Body of pancreas (tissue), 4 donors: Measurements from ENCODE around the gene C14orf93. TPM values are rescaled to one million over a fixed set of nuclear protein-coding genes. Genes with fewer than 3 reads are reported as not detected.

ENCODE experiments used
- ATAC-seq: fragments of 150-250 bp; one replicate; pipeline ENCODE4 v1.9.1; 2016
- DNase-seq, 4 donors: peaks; one replicate each; pipeline ENCODE4 v3.0.0-alpha.2; 2019
- H3K27ac ChIP-seq, 4 donors: fragments of 200-600 bp; sonication (generic); 1 replicate in 3 of 4; 2 replicates in 1 of 4; pipeline versions ENCODE4 v1.5.1 to v1.6.1; 2016 to 2019; ENCODE audit warnings: mild to moderate bottlenecking in 1 of 4, mixed read lengths in 1 of 4, moderate library complexity in 1 of 4
- H3K27me3 ChIP-seq, 2 donors: fragments of 200-600 bp; sonication (generic); one replicate each; pipeline ENCODE4 v1.6.0; 2016; ENCODE audit warnings: mild to moderate bottlenecking in 1 of 2
- H3K36me3 ChIP-seq, 2 donors: fragments of 200-600 bp; sonication (generic); replicated peaks in 1 of 2; 2 replicates each; pipeline ENCODE4 v1.5.1; 2016; ENCODE audit warnings: low read depth in 2 of 2; ENCODE audit not compliant: insufficient read depth in 1 of 2
- H3K4me1 ChIP-seq: fragments of 200-600 bp; sonication (generic); one replicate; pipeline ENCODE4 v1.6.0; 2016
- H3K4me3 ChIP-seq, 2 donors: fragments of 200-600 bp; sonication (generic); 1 replicate in 1 of 2; 2 replicates in 1 of 2; pipeline ENCODE4 v1.5.1; 2016 to 2019
- H3K9me3 ChIP-seq, 3 donors: fragments of 200-600 bp; sonication (generic); 1 replicate in 2 of 3; 2 replicates in 1 of 3; pipeline ENCODE4 v1.5.1; 2016
- POLR2A ChIP-seq, 3 donors: fragments of 450-650 bp; IDR thresholded peaks; one replicate each; pipeline ENCODE4 v1.6.1; 2016; ENCODE audit warnings: antibody characterized with exemption in 3 of 3, mild to moderate bottlenecking in 2 of 3
- WGBS, 2 donors: methylation state at CpG; one replicate each; pipeline ENCODE4 v1.1.5; 2017; 5-methylcytosine and 5-hydroxymethylcytosine counted together
- intact Hi-C: fragments of 100-400 bp; cut with DNase I; formaldehyde crosslinking; loops from one replicate; pipeline ENCODE4 v1.15.1; 2023
- total RNA-seq, 2 donors: library from RNA; depleted of rRNA; stranded (reverse); fragments of >200 nt; gene quantifications; one replicate each; pipeline ENCODE4 v1.1.0, GENCODE V29; 2016
- TF ChIP-seq, protein P1 (sequence below), 7 experiments: fragments of 450-650 bp in 4 of 7; fragments of 200-600 bp in 3 of 7; sonication (generic) in 3 of 7; IDR thresholded peaks; one replicate each; pipeline ENCODE4 v1.5.1; 2016 to 2019; ENCODE audit warnings: antibody characterized with exemption in 7 of 7

C14orf93 gene
- total RNA-seq, 2 donors from 2014 or later: 4.0 to 11.2 TPM

DNA sequence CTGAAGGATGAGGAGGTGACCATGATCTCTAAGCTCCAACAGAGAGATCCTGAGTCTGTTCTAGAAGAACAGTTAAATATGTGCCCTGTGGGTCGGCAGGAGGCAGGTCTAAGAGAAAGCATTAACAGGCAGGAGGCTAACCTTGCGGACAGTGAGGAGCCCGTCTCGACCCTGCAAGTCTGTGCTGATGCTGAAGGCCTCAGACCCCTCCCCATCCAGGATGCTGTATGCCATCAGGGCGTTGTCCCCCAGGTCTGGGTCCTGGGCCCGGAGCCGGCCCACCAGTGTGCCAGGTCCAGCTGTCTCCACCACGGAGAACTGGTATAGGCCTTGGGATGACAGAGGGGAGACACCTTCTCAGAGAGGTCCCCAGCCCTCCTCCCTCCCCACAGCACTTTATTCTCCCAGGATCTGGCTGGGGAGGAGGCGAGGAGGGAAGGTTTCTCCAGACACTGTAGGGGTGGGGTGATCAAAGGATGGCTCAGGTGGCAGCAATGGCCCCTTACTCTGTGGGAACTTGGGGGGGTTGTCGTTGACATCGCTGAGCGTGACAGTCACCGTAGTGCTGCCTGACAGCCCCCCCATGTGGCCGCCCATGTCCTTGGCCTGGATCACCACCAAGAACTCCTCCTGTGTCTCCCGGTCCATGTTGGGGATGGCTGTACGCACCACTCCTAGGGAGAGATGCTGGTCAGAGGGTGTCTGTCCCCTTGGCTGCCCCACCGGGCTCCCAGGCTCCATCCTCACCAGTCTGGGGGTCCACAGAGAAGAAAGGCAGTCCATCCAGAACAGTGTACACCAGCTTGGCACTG, 44.3 kb upstream of the C14orf93 start:
- no peak for ATAC-seq
- peaks cover 0 to 1% of the 10 kb centered on the region in 2 donors for H3K36me3 ChIP-seq
- no peak for DNase-seq
- H3K9me3 ChIP-seq: no peaks in the 10 kb centered on the region
- peaks cover 25% of the 10 kb centered on the region for H3K4me1 ChIP-seq
- H3K4me3 ChIP-seq: no peak overlapping the region
- no peaks in the 10 kb centered on the region for H3K27me3 ChIP-seq
- TF ChIP-seq, protein P1, sequence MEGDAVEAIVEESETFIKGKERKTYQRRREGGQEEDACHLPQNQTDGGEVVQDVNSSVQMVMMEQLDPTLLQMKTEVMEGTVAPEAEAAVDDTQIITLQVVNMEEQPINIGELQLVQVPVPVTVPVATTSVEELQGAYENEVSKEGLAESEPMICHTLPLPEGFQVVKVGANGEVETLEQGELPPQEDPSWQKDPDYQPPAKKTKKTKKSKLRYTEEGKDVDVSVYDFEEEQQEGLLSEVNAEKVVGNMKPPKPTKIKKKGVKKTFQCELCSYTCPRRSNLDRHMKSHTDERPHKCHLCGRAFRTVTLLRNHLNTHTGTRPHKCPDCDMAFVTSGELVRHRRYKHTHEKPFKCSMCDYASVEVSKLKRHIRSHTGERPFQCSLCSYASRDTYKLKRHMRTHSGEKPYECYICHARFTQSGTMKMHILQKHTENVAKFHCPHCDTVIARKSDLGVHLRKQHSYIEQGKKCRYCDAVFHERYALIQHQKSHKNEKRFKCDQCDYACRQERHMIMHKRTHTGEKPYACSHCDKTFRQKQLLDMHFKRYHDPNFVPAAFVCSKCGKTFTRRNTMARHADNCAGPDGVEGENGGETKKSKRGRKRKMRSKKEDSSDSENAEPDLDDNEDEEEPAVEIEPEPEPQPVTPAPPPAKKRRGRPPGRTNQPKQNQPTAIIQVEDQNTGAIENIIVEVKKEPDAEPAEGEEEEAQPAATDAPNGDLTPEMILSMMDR (IDR thresholded peaks at IDR 0.05): no peak
- TF ChIP-seq POLR2A (IDR thresholded peaks at IDR 0.05): no peak
- 76% methylated on average over 7 to 17 of the region's 17 CpGs for WGBS, 2 donors
- intact Hi-C loops: no loop called here
- H3K27ac ChIP-seq: no peak overlapping the region

DNA sequence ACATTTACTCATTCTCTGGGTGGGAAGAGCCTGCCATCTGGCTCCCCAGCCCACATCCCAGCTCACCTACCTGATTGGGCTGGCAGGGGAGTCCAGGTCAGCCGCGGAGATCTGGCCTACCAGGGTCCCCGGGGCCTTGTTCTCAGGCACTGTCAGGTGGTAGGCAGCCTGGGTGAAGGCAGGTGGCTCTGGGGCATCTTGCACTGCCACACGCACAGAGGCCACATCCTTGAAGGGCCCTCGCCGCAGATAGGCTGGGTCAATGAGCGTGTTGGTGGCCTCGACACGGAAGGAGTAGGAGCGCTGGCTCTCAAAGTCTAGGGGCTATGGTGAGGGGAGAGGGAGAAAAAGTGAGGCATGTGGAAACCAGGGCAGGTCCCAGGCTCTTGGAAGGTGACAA, 43.5 kb upstream of the C14orf93 start:
- no peaks in the 10 kb centered on the region for H3K36me3 ChIP-seq
- no peak for DNase-seq
- no peaks in the 10 kb centered on the region for H3K27me3 ChIP-seq
- H3K9me3 ChIP-seq: no peaks in the 10 kb centered on the region
- TF ChIP-seq, protein P1 (IDR thresholded peaks at IDR 0.05): no peak
- TF ChIP-seq POLR2A (IDR thresholded peaks at IDR 0.05): no peak
- peaks cover 25% of the 10 kb centered on the region for H3K4me1 ChIP-seq
- 92 to 98% methylated on average over 6 to 9 of the region's 10 CpGs for WGBS, 2 donors
- intact Hi-C loops: no loop called here
- H3K27ac ChIP-seq: no peak overlapping the region
- ATAC-seq: no peak
- no peak overlapping the region for H3K4me3 ChIP-seq

DNA sequence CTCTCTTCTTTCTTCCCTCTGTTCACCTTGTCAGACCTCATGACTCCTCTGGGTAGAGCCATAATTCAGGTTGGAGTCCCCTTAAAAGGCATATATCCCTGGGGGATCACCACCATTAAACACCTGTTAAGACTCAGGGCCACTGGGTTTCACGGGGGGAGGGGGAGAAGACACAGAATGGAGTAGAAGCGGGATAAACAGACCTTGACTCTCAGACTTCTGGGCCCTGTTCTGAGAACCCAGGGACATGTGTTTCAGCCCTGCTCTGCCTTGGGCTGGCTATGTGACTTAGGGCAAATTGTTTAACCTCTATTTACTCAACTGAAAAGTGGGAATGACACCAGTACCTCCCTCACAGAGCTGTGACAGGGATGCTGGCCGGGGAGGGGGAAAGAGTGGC, 42.7 kb upstream of the C14orf93 start:
- peaks cover 18% of the 10 kb centered on the region for H3K4me1 ChIP-seq
- no peak overlapping the region for H3K4me3 ChIP-seq
- no peaks in the 10 kb centered on the region for H3K9me3 ChIP-seq
- H3K27ac ChIP-seq: no peak overlapping the region
- ATAC-seq (no peak), DNase-seq (no peak)
- no peaks in the 10 kb centered on the region for H3K27me3 ChIP-seq
- no peak for TF ChIP-seq POLR2A (IDR thresholded peaks at IDR 0.05)
- TF ChIP-seq, protein P1 (IDR thresholded peaks at IDR 0.05): no peak
- WGBS, 2 donors: 65 to 69% methylated on average over 3 of the region's 3 CpGs
- intact Hi-C loops: no loop called here
- H3K36me3 ChIP-seq: no peaks in the 10 kb centered on the region

DNA sequence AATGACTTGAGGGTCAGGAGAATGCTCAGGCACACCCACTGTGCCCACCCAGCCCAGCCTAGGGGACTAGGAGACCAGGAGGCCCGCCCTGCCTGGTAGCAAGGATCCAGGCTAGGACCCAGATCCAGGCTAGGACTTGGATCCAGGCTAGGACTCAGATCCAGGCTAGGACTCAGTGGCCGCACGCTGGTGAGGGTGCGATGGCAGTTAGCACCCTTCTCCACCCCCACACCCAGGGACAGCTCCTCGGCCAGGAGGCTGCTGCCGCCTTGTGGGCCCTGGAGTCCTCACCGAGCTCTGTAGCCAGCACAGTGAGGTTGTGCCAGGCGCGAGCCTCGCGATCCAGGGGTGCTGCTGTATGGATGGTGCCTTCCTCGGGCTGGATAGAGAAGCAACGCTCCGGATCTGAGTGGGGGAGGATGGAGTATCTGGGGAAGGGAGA, 42.3 kb upstream of the C14orf93 start:
- peaks cover 17% of the 10 kb centered on the region for H3K4me1 ChIP-seq
- ATAC-seq (no peak), DNase-seq (peak in 1 of 4 donors; percentile 30)
- H3K36me3 ChIP-seq: no peaks in the 10 kb centered on the region
- intact Hi-C loops: no loop called here
- H3K27ac ChIP-seq: no peak overlapping the region
- WGBS, 2 donors: 71 to 81% methylated on average over 5 to 12 of the region's 14 CpGs
- TF ChIP-seq, protein P1 (IDR thresholded peaks at IDR 0.05): peak in 2 of 7 experiments; percentile 12 to 17
- no peak for TF ChIP-seq POLR2A (IDR thresholded peaks at IDR 0.05)
- H3K9me3 ChIP-seq: no peaks in the 10 kb centered on the region
- H3K4me3 ChIP-seq: no peak overlapping the region
- H3K27me3 ChIP-seq: no peaks in the 10 kb centered on the region
